ENCODE results near the gene PAPPA2.

DNA sequence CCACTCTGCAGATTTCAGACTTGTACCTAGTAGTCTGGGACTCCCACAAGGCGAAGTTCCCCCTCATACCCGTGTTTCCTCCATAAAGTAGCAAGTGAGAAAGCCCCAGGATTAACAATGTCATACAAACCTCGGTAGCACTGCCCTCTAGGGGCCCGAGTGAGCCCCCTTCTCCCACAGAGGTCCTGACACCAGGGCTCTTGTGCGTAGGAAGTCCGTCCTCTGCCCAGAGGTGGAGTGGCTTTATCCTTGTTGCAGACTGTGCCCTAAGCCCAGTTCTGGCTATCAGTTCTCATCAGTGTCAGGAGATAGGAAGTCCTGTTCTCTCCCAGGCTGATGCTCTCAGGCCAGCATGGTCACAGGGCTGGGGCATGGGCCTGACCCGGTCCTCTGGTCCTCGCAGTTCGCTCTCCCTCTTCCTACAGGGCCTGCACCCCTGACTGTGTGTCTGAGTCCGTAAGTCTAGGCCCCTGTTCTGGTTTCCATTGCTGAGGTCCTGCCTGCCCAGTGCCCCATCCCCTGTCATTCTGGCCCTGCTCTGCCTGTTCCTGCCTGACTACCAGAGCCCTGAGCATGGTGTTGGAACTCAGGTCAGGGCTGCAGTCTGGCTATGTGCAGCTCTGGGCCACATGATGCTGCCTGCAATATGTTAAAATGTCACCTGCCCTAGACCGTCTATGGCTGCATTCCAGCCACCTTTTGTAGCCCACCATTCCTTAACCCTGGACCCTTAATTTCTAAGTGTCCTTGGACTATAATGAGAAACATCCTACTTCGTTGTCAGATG is 416.0 kb downstream of the PAPPA2 start:
- TF ChIP-seq, protein P1, sequence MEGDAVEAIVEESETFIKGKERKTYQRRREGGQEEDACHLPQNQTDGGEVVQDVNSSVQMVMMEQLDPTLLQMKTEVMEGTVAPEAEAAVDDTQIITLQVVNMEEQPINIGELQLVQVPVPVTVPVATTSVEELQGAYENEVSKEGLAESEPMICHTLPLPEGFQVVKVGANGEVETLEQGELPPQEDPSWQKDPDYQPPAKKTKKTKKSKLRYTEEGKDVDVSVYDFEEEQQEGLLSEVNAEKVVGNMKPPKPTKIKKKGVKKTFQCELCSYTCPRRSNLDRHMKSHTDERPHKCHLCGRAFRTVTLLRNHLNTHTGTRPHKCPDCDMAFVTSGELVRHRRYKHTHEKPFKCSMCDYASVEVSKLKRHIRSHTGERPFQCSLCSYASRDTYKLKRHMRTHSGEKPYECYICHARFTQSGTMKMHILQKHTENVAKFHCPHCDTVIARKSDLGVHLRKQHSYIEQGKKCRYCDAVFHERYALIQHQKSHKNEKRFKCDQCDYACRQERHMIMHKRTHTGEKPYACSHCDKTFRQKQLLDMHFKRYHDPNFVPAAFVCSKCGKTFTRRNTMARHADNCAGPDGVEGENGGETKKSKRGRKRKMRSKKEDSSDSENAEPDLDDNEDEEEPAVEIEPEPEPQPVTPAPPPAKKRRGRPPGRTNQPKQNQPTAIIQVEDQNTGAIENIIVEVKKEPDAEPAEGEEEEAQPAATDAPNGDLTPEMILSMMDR (IDR thresholded peaks at IDR 0.05), result no peak
- TF ChIP-seq EP300 (IDR thresholded peaks at IDR 0.05; ENCODE audit: low read depth), result no peak

Measured in transverse colon (tissue), 3 donors.